Neutrophil (primary cell): Measurements from ENCODE around the gene NR1D2.

ENCODE experiments used
- H3K27ac ChIP-seq: fragments of 200-600 bp; sonication (generic); 2 replicates; pipeline ENCODE4 v1.5.1; 2016; ENCODE audit warnings: mild to moderate bottlenecking, moderate library complexity
- H3K27me3 ChIP-seq: fragments of 200-600 bp; sonication (generic); 2 replicates; pipeline ENCODE4 v1.6.0; 2016; ENCODE audit warnings: mild to moderate bottlenecking
- H3K36me3 ChIP-seq: fragments of 200-600 bp; sonication (generic); 2 replicates; pipeline ENCODE4 v1.5.1; 2017
- H3K4me1 ChIP-seq, 2 experiments: fragments of 200-600 bp in 1 of 2; sonication (generic) in 1 of 2; 1 replicate in 1 of 2; 2 replicates in 1 of 2; pipeline versions ENCODE4 v1.5.1 to v1.6.1; 2013 to 2016; ENCODE audit warnings: low read depth in 1 of 2, low read length in 1 of 2, mild to moderate bottlenecking in 1 of 2, moderate library complexity in 1 of 2; ENCODE audit not compliant: control insufficient read depth in 1 of 2, insufficient read depth in 1 of 2
- H3K4me3 ChIP-seq, 2 experiments: fragments of 200-600 bp in 1 of 2; sonication (generic) in 1 of 2; 1 replicate in 1 of 2; 2 replicates in 1 of 2; pipeline ENCODE4 v1.5.1; 2013 to 2016; ENCODE audit warnings: low read depth in 1 of 2, low read length in 1 of 2, mild to moderate bottlenecking in 1 of 2, moderate library complexity in 1 of 2
- H3K9me3 ChIP-seq: fragments of 200-600 bp; sonication (generic); 2 replicates; pipeline ENCODE4 v1.5.1; 2016
- TF ChIP-seq, protein P1 (sequence below): fragments of 200-600 bp; sonication (generic); IDR thresholded peaks from 2 replicates; pipeline ENCODE4 v1.5.1; 2016; ENCODE audit warnings: antibody characterized with exemption

NR1D2 gene

DNA sequence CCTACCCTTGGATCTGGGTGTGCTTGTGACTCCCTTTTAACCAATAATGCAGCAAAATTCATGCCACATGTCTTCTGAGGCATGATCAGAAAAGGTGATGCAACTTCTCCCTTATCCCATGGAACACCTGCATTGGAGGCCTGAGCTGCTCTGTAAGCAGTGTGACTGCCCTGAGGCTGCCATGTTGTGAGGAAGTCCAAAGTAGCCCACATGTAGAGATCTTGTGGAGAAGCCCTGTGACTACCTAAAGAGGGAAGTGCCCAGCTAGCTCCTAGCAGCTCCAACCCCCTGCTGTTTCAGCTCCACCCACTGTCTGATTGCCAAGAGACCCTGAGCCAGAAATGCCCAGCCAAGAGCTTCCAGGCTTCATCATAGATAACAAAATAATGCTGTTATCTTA lies 6.4 kb upstream of the NR1D2 start:
- TF ChIP-seq, protein P1, sequence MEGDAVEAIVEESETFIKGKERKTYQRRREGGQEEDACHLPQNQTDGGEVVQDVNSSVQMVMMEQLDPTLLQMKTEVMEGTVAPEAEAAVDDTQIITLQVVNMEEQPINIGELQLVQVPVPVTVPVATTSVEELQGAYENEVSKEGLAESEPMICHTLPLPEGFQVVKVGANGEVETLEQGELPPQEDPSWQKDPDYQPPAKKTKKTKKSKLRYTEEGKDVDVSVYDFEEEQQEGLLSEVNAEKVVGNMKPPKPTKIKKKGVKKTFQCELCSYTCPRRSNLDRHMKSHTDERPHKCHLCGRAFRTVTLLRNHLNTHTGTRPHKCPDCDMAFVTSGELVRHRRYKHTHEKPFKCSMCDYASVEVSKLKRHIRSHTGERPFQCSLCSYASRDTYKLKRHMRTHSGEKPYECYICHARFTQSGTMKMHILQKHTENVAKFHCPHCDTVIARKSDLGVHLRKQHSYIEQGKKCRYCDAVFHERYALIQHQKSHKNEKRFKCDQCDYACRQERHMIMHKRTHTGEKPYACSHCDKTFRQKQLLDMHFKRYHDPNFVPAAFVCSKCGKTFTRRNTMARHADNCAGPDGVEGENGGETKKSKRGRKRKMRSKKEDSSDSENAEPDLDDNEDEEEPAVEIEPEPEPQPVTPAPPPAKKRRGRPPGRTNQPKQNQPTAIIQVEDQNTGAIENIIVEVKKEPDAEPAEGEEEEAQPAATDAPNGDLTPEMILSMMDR = no peak
- no peaks in the 10 kb centered on the region for H3K4me1 ChIP-seq
- peaks cover 15% of the 10 kb centered on the region for H3K27me3 ChIP-seq
- no peak overlapping the region for H3K27ac ChIP-seq
- no peaks in the 10 kb centered on the region for H3K9me3 ChIP-seq
- H3K4me3 ChIP-seq = no peak overlapping the region
- H3K36me3 ChIP-seq = no peaks in the 10 kb centered on the region

DNA sequence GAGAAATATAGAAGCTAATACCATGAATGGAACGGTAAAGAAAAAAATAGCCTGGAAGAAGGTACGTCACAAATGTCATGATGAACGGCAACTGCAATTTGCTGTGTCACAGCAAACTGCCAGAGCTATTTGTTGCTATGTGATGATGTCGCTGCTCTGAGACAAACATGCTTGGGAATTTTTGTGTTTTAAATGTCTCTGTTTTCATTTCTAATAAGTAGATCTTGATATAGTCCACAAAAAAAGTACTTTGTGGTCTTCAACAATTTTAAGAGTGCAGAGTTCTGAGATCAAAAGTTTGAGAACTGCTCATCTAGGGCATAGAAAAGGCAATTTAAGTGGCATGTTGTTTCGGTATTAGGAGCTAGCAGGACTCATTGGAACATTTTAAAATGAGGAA lies 4.3 kb upstream of the NR1D2 start:
- Histone ChIP-seq H3K4me3 (no peak overlapping the region), H3K36me3 (no peaks in the 10 kb centered on the region), H3K27me3 (peaks cover 30% of the 10 kb centered on the region), H3K27ac (no peak overlapping the region), H3K9me3 (no peaks in the 10 kb centered on the region), H3K4me1 (peaks cover 0 to 5% of the 10 kb centered on the region in 2 experiments)
- TF ChIP-seq, protein P1 = no peak

GRCh38 chr3:23941440-23941839 lies 3.6 kb upstream of the NR1D2 start:
- no peaks in the 10 kb centered on the region for H3K9me3 ChIP-seq
- H3K36me3 ChIP-seq = no peaks in the 10 kb centered on the region
- TF ChIP-seq, protein P1 = no peak
- peaks cover 3 to 10% of the 10 kb centered on the region in 2 experiments for H3K4me1 ChIP-seq
- no peak overlapping the region for H3K4me3 ChIP-seq
- H3K27ac ChIP-seq = no peak overlapping the region
- H3K27me3 ChIP-seq = peaks cover 30% of the 10 kb centered on the region

DNA sequence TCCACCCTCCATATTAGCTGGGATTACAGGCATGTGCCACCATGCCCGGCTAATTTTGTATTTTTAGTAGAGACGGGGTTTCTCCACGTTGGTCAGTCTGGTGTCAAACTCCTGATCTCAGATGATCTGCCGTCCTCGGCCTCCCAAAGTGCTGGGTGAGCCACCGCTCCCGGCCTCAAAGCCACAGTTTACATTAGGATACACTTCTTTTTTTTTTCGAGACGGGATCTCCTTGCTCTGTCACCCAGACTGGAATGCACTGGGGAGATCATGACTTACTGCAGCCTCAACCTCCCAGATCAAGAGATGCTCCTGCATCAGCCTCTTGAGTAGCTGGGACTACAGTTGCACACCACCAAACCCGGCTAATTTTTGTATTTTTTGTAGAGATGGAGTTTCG lies 2.5 kb upstream of the NR1D2 start:
- H3K36me3 ChIP-seq = no peaks in the 10 kb centered on the region
- no peaks in the 10 kb centered on the region for H3K9me3 ChIP-seq
- TF ChIP-seq, protein P1 = no peak
- peaks cover 6 to 17% of the 10 kb centered on the region in 2 experiments for H3K4me1 ChIP-seq
- H3K4me3 ChIP-seq = no peak overlapping the region
- no peak overlapping the region for H3K27ac ChIP-seq
- H3K27me3 ChIP-seq = peaks cover 30% of the 10 kb centered on the region

GRCh38 chr3:23944007-23944783 lies 891 bp upstream of the NR1D2 start:
- TF ChIP-seq, protein P1 = no peak
- H3K4me3 ChIP-seq = peak overlapping the region in 1 of 2 experiments; percentile 98
- H3K9me3 ChIP-seq = no peaks in the 10 kb centered on the region
- H3K36me3 ChIP-seq = no peaks in the 10 kb centered on the region
- peaks cover 30% of the 10 kb centered on the region for H3K27me3 ChIP-seq
- no peak overlapping the region for H3K27ac ChIP-seq
- H3K4me1 ChIP-seq = peaks cover 6 to 17% of the 10 kb centered on the region in 2 experiments
